ENCODE results near the gene TSHZ3.

- TF ChIP-seq ZNF841 (CRISPR knock-in tag; IDR thresholded peaks at IDR 0.05; ENCODE audit: borderline replicate concordance) (no peak), POLR2A (IDR thresholded peaks at IDR 0.05; ENCODE audit: insufficient read depth in 1 of 2, low read depth in 2 of 2, low read length in 2 of 2) (no peak), CREB1 (IDR thresholded peaks at IDR 0.05) (no peak), CREB1 (CRISPR knock-in tag; IDR thresholded peaks at IDR 0.05) (no peak), CSRNP1 (CRISPR knock-in tag; IDR thresholded peaks at IDR 0.05) (no peak), CTCF (CRISPR knock-in tag; IDR thresholded peaks at IDR 0.05) (no peak)
- TF ChIP-seq, protein P1, sequence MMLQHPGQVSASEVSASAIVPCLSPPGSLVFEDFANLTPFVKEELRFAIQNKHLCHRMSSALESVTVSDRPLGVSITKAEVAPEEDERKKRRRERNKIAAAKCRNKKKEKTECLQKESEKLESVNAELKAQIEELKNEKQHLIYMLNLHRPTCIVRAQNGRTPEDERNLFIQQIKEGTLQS (CRISPR knock-in tag; IDR thresholded peaks at IDR 0.05): no peak
Measured at GRCh38 chr19:31313291-31314030, 35.8 kb downstream of the TSHZ3 start.

Measured in HepG2 (cell line).